Esophagus (tissue), 2 donors: Measurements from ENCODE around the gene KDR. TPM values are rescaled to one million over a fixed set of nuclear protein-coding genes. Genes with fewer than 3 reads are reported as not detected.

ENCODE experiments used
- H3K27ac ChIP-seq, 2 donors: one replicate each; pipeline ENCODE4 v1.5.1; 2013; ENCODE audit warnings: low read depth in 2 of 2, mild to moderate bottlenecking in 2 of 2, inconsistent platforms in 1 of 2, low read length in 1 of 2, moderate library complexity in 1 of 2
- H3K27me3 ChIP-seq, 2 donors: one replicate each; pipeline ENCODE4 v1.6.1; 2013; ENCODE audit warnings: low read length in 2 of 2, control low read depth in 1 of 2, mild to moderate bottlenecking in 1 of 2; ENCODE audit not compliant: insufficient read depth in 2 of 2, control insufficient read depth in 1 of 2
- H3K36me3 ChIP-seq, 2 donors: one replicate each; pipeline ENCODE4 v1.6.1; 2013; ENCODE audit warnings: low read length in 1 of 2; ENCODE audit not compliant: control insufficient read depth in 2 of 2, insufficient read depth in 2 of 2
- H3K4me1 ChIP-seq, 2 donors: one replicate each; pipeline ENCODE4 v1.6.1; 2013; ENCODE audit warnings: low read length in 1 of 2; ENCODE audit not compliant: control insufficient read depth in 2 of 2, insufficient read depth in 2 of 2
- H3K4me3 ChIP-seq, 2 donors: one replicate each; pipeline ENCODE4 v1.5.1; 2013; ENCODE audit warnings: low read length in 2 of 2, mild to moderate bottlenecking in 2 of 2, low read depth in 1 of 2, moderate library complexity in 1 of 2
- H3K9me3 ChIP-seq, 2 donors: one replicate each; pipeline ENCODE4 v1.6.1; 2013; ENCODE audit warnings: mild to moderate bottlenecking in 2 of 2, low read depth in 1 of 2, low read length in 1 of 2, moderate library complexity in 1 of 2; ENCODE audit not compliant: control insufficient read depth in 2 of 2, insufficient read depth in 1 of 2
- WGBS, 2 donors: extraction: QIAGEN DNeasy Blood & Tissue Kit; methylation state at CpG; one replicate each; pipeline ENCODE4 v1.1.7; 2013; 5-methylcytosine and 5-hydroxymethylcytosine counted together
- polyA plus RNA-seq, 2 donors: library from polyadenylated mRNA; stranded (reverse); fragments of 200-250 nt; gene quantifications; one replicate each; pipeline ENCODE4 v1.2.3, GENCODE V29; 2013
- donor health status: healthy with polysubstance abuse.
- donor health status: Bipolar disorder and iron deficiency.

The KDR gene
- polyA plus RNA-seq, 2 donors = 1.2 to 2.5 TPM

DNA sequence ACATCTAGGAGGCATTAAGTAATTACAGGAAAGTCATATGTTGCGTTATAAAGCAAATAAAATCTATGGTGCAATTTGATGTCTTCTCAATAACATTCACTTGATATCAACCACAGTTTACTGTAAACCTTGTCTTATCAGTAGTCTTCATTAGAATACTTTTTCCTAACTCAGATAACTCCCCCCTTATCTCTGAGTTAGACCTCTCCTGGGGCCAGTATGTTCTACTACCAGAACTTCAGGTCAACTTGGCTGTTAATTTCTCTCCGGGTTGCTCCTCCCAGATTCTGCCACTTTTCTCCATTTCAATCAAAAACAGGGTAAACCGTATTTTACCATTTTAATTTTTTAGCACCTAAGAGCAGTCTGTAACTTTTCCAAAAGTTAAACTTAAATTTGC is 50.0 kb downstream of the KDR start:
- 73 to 78% methylated on average over 3 of the region's 3 CpGs for WGBS, 2 donors
- Histone ChIP-seq H3K4me1 (peaks cover 0 to 2% of the 10 kb centered on the region in 2 donors), H3K36me3 (no peaks in the 10 kb centered on the region), H3K4me3 (no peak overlapping the region), H3K27ac (no peak overlapping the region), H3K27me3 (no peaks in the 10 kb centered on the region), H3K9me3 (no peaks in the 10 kb centered on the region)

DNA sequence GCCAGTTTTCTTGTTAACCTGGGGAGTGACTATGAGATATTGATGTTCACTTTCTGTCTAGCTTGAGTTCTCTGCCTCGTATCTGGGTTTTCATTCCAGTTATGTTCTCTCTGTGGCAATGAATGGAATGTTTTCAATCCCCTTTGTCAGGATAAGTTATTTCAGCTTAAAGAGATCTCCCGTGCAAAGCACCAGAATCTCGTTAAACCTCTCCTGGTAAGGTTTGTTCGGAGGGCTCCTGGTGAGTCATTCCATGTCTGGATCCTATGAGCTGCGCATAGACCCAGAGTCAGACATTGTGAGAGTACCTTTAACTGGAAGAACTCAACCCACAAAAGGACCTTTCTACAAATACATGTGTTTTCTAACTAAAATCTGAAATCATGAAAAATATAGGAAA is 51.0 kb downstream of the KDR start:
- Histone ChIP-seq H3K27me3 (no peaks in the 10 kb centered on the region), H3K4me1 (peaks cover 0 to 2% of the 10 kb centered on the region in 2 donors), H3K9me3 (no peaks in the 10 kb centered on the region), H3K4me3 (no peak overlapping the region), H3K36me3 (no peaks in the 10 kb centered on the region), H3K27ac (no peak overlapping the region)
- 67 to 69% methylated on average over 5 of the region's 5 CpGs for WGBS, 2 donors

DNA sequence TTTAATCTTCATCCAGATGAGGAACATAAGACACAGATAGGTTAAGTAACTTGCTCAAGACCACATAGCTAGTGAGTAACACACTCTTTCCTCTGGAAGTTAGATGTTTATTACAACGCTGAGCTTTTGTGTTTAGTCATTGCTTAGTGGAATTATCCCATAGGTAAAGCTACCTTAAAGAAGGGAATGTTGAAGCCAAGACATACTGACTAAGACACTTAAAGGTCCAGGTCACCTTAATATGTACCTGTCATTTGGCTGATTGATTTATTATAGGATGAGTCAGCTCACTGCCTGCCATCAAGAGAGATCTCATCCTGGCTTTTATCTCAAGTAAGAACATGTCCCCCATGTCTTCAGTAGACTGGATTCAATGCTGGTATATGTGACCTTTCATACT is 53.4 kb downstream of the KDR start:
- WGBS, 2 donors = 48 to 72% methylated on average over 1 of the region's 1 CpG
- Histone ChIP-seq H3K27me3 (no peaks in the 10 kb centered on the region), H3K36me3 (no peaks in the 10 kb centered on the region), H3K27ac (no peak overlapping the region), H3K4me1 (no peaks in the 10 kb centered on the region), H3K9me3 (no peaks in the 10 kb centered on the region), H3K4me3 (no peak overlapping the region)

DNA sequence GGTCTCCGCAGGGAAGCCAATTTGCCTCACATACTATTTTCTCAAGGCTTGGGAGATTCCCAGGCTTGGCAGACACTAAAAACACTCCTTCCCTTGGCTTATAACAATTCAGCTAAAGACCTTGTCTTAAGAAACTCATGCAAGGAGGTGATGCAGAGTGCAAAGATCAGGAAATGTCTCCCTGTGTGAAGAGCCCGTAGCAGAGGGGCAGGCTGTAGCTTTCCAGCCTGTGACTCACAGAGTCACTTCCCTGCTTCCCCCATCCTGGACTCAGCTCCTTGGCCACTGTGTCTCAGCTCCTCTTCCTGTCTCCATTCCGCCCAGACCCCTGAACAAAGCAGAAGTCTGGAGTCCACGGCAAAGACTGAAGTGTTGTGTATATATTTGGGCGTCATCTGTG is 56.1 kb downstream of the KDR start:
- H3K27me3 ChIP-seq = no peaks in the 10 kb centered on the region
- no peak overlapping the region for H3K4me3 ChIP-seq
- no peak overlapping the region for H3K27ac ChIP-seq
- no peaks in the 10 kb centered on the region for H3K4me1 ChIP-seq
- 75 to 85% methylated on average over 5 of the region's 5 CpGs for WGBS, 2 donors
- no peaks in the 10 kb centered on the region for H3K9me3 ChIP-seq
- no peaks in the 10 kb centered on the region for H3K36me3 ChIP-seq

DNA sequence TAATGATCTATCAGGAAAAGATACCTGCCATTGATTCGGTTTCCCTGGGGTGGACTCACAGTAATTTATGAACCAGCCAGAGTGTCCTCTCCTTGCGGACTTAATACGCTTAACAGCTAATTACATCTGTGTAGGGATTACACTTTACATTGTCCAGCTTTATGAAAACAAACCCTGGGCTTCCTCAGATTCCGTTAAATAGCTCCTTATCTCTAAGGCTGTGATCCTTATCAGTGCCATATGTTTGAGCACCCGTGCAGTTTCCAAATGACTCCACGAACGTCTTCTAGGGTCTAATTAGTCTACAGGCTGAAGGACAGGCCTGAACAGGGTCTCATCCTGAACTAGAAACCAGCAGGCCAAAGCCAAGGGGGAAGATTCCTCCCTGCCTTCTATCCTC is 56.9 kb downstream of the KDR start:
- H3K4me1 ChIP-seq = no peaks in the 10 kb centered on the region
- H3K36me3 ChIP-seq = no peaks in the 10 kb centered on the region
- H3K9me3 ChIP-seq = no peaks in the 10 kb centered on the region
- no peak overlapping the region for H3K27ac ChIP-seq
- no peak overlapping the region for H3K4me3 ChIP-seq
- no peaks in the 10 kb centered on the region for H3K27me3 ChIP-seq
- 47 to 53% methylated on average over 7 of the region's 7 CpGs for WGBS, 2 donors

DNA sequence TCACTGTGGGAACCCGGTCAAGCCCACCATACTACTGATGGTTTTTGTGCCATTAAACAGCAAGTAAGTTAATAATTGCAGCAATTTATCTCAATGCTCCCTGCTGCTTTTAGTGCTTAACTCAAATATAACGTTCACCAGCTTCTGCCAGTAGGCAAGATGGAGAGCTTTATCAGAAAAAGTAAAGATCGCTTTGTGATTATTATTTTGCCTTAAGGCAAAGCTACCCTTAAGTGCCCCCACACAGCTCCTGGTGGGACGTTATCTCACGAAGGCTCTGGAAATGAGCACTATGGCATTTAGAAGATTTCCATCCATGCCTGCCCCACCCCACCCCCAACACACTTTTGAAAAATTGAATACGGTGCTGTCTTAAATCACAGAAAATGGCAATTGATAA is 59.4 kb downstream of the KDR start:
- H3K36me3 ChIP-seq = no peaks in the 10 kb centered on the region
- H3K27ac ChIP-seq = no peak overlapping the region
- no peaks in the 10 kb centered on the region for H3K9me3 ChIP-seq
- no peaks in the 10 kb centered on the region for H3K4me1 ChIP-seq
- WGBS, 2 donors = 85 to 89% methylated on average over 6 of the region's 6 CpGs
- no peak overlapping the region for H3K4me3 ChIP-seq
- H3K27me3 ChIP-seq = no peaks in the 10 kb centered on the region

DNA sequence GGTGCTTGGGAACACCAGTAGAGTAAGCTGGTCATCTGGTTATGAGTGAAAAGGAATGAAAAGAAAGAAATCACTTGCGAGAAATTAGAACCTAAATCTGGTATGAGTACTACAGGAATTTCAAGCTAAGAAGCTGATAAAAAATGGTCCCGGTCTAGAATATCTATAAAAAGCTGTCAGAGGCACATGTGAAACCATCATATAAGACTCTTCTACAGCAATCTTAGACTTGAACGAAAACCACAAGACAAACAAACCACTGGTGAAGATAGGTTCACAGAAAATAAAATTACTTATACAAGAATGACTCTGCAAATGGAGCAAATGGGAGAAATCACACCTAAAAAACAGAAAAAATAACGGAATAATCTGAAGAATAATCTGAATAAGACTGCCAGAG is 69.9 kb downstream of the KDR start:
- H3K27ac ChIP-seq = no peak overlapping the region
- no peaks in the 10 kb centered on the region for H3K27me3 ChIP-seq
- WGBS, 2 donors = 78 to 83% methylated on average over 4 of the region's 4 CpGs
- H3K36me3 ChIP-seq = no peaks in the 10 kb centered on the region
- no peaks in the 10 kb centered on the region for H3K4me1 ChIP-seq
- H3K9me3 ChIP-seq = no peaks in the 10 kb centered on the region
- no peak overlapping the region for H3K4me3 ChIP-seq

DNA sequence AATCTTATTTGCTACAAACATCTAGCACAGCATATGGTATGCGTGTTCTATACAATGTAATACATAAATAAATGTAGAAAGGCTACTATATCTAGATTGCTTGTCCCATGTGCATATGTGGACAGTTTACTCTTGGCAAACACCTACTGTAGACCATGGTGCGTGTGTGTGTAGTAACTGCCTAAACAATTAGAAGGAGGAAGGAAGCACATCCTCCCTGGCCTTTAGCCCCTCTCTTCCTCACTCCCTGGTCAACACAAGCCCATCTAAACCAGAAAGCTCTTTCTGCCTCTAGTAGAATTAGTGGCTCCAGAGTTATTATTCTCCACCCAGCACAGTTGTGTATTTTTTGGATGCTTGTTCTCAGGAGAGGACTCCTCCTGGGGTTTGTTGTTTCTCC is 73.9 kb downstream of the KDR start:
- Histone ChIP-seq H3K9me3 (no peaks in the 10 kb centered on the region), H3K4me3 (no peak overlapping the region)
- WGBS, 2 donors = 74 to 84% methylated on average over 2 of the region's 2 CpGs

DNA sequence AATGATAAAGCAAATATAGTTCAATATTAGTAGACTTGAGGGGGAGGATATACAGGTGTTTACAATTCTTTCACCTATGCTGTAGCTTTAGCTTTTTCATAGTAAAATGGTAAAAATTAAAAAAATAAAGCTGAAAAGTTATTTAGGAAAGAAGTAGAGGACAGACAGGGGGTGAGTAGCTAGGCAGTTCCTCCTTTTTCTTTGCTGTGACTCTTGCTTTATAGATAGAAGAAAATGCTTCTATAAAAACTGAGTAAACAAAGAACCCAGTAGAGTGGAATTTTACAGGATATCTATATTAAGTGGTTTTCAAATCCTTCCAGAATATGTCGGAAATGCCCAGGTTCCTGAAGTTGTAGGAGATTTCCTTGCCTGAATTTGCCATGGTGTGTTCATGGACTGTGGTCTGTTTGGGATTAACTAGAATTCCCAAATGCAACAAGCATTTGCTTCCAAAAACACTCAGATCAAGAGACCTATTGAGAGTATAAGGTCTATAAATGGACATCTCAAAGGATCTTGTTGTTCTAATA is 74.9 kb downstream of the KDR start:
- Histone ChIP-seq H3K36me3 (no peaks in the 10 kb centered on the region), H3K27me3 (no peaks in the 10 kb centered on the region), H3K27ac (no peak overlapping the region), H3K4me1 (no peaks in the 10 kb centered on the region), H3K4me3 (no peak overlapping the region), H3K9me3 (no peaks in the 10 kb centered on the region)
- 71 to 76% methylated on average over 1 of the region's 1 CpG for WGBS, 2 donors

More for the DNA sequence above, 73.9 kb downstream of the KDR start:
- no peaks in the 10 kb centered on the region for H3K4me1 ChIP-seq
- H3K36me3 ChIP-seq = no peaks in the 10 kb centered on the region
- H3K27me3 ChIP-seq = no peaks in the 10 kb centered on the region
- H3K27ac ChIP-seq = no peak overlapping the region

DNA sequence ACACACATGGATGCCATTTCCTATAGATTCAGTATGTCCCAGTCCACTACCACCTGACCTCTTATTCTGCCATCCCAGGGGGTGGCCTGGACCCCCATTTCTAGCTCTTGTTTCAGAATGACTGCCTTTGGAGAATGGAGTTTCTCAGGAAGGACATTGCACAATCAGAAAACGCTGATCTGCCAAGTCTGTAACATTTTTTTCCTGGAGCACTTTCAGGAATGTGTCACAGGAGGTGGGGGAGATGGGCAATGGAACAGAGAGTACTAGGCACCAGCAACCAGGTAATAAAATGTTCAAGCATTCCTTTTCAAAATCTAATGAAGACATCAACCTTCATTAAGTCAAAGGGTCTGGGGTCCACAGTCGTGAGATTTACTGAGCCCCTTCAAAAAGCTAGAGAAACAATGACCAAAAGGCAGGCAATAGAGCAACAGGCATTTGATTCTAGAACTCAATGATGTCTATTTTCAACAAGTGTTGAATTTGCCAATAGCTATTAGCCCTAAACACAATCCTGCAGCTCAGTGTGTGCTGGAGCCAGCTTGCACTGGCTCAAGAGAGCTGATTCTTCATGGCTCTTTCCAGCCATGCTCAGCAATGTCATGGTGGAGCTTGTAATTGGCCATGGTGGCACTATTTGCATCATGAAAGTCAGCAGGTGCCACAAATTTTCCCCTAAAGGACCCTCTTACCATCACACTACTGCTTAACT is 87.1 kb downstream of the KDR start:
- Histone ChIP-seq H3K27me3 (no peaks in the 10 kb centered on the region), H3K36me3 (no peaks in the 10 kb centered on the region), H3K27ac (peak overlapping the region in 1 of 2 donors; percentile 48), H3K4me1 (peaks cover 2 to 7% of the 10 kb centered on the region in 2 donors), H3K4me3 (no peak overlapping the region), H3K9me3 (no peaks in the 10 kb centered on the region)
- 22 to 31% methylated on average over 2 of the region's 2 CpGs for WGBS, 2 donors
